SK-N-SH (cell line): ENCODE measurements around the gene MLLT1.

ENCODE experiments used
- CHD2 ChIP-seq: fragments of 150-350 bp; IDR thresholded peaks from 2 replicates; pipeline ENCODE4 v1.6.1; 2018; ENCODE audit warnings: low read length; ENCODE audit not compliant: partially characterized antibody
- EP300 ChIP-seq, 2 experiments: IDR thresholded peaks; 2 replicates each; pipeline versions ENCODE4 v1.4.0 to v1.6.1; 2012; ENCODE audit warnings: borderline replicate concordance in 1 of 2, low read depth in 1 of 2, low read length in 1 of 2
- FOXM1 ChIP-seq: IDR thresholded peaks from 2 replicates; pipeline ENCODE4 v1.4.0; 2012; ENCODE audit warnings: low read depth, mild to moderate bottlenecking
- GATA2 ChIP-seq: sonication (generic); formaldehyde crosslinking; IDR thresholded peaks from 2 replicates; pipeline ENCODE4 v1.5.0; 2020; ENCODE audit warnings: mild to moderate bottlenecking, missing genetic modification reagents
- MEF2A ChIP-seq: IDR thresholded peaks from 2 replicates; pipeline ENCODE4 v1.4.0; 2012; ENCODE audit warnings: low read depth, borderline replicate concordance
- NRF1 ChIP-seq: IDR thresholded peaks from 2 replicates; pipeline ENCODE4 v1.6.1; 2012; ENCODE audit warnings: low read depth, mild to moderate bottlenecking, low read length
- POLR2AphosphoS5 ChIP-seq: IDR thresholded peaks from 2 replicates; pipeline ENCODE4 v1.6.1; 2012; ENCODE audit warnings: low read depth, low read length
- RFX5 ChIP-seq: IDR thresholded peaks from 2 replicates; pipeline ENCODE4 v1.6.1; 2012; ENCODE audit warnings: mild to moderate bottlenecking, improper control_type of control experiment, low read length
- SMC3 ChIP-seq: IDR thresholded peaks from 2 replicates; pipeline ENCODE4 v1.6.1; 2012; ENCODE audit warnings: low read depth, low read length, improper control_type of control experiment
- TAF1 ChIP-seq: IDR thresholded peaks from 2 replicates; pipeline ENCODE4 v1.6.1; 2012; ENCODE audit warnings: low read depth, mild to moderate bottlenecking, low read length, moderate library complexity, borderline replicate concordance
- TEAD4 ChIP-seq: IDR thresholded peaks from 2 replicates; pipeline ENCODE4 v1.4.0; 2012; ENCODE audit warnings: mild to moderate bottlenecking, borderline replicate concordance; ENCODE audit not compliant: insufficient read depth
- YY1 ChIP-seq: IDR thresholded peaks from 2 replicates; pipeline ENCODE4 v1.4.0; 2012; ENCODE audit warnings: low read depth, mild to moderate bottlenecking
- TF ChIP-seq, protein P1 (sequence below): fragments of 200-600 bp; sonication (generic); IDR thresholded peaks from 2 replicates; pipeline ENCODE4 v1.6.1; 2017; ENCODE audit warnings: antibody characterized with exemption, mild to moderate bottlenecking, moderate library complexity

DNA sequence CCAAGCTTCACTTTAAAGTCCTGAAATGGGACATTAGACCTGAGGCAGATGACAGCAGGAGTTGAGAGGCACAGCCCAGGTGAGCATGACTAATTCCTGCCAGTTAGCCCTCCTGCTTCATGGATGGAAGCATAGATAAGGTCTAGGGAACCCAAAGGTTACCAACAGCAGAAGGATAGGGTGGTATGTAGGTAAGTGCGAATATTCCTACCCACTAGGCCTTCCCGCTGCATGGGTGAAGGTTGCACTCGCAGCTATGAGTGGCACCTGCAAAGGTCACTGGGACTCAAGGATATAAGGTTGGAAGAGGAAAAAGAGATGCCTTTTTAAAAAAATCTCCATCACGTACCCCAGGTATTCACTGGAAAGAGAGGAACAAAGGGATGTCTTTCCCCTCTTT lies 12.2 kb upstream of the MLLT1 start:
- TF ChIP-seq, protein P1, sequence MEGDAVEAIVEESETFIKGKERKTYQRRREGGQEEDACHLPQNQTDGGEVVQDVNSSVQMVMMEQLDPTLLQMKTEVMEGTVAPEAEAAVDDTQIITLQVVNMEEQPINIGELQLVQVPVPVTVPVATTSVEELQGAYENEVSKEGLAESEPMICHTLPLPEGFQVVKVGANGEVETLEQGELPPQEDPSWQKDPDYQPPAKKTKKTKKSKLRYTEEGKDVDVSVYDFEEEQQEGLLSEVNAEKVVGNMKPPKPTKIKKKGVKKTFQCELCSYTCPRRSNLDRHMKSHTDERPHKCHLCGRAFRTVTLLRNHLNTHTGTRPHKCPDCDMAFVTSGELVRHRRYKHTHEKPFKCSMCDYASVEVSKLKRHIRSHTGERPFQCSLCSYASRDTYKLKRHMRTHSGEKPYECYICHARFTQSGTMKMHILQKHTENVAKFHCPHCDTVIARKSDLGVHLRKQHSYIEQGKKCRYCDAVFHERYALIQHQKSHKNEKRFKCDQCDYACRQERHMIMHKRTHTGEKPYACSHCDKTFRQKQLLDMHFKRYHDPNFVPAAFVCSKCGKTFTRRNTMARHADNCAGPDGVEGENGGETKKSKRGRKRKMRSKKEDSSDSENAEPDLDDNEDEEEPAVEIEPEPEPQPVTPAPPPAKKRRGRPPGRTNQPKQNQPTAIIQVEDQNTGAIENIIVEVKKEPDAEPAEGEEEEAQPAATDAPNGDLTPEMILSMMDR = no peak
- TF ChIP-seq FOXM1 (no peak), SMC3 (no peak), TAF1 (no peak), MEF2A (no peak), NRF1 (no peak), RFX5 (no peak), POLR2AphosphoS5 (no peak), TEAD4 (no peak), EP300 (IDR thresholded peaks at IDR 0.05; ENCODE audit: borderline replicate concordance in 1 of 2, low read depth in 1 of 2, low read length in 1 of 2) (no peak), GATA2 (CRISPR knock-in tag) (no peak), YY1 (no peak), CHD2 (no peak)
